Esophagus muscularis mucosa (tissue), 4 donors: Measurements from ENCODE around the gene IGF2BP1. TPM values are rescaled to one million over a fixed set of nuclear protein-coding genes. Genes with fewer than 3 reads are reported as not detected.
"Not testable (repeated sequence)": the region's sequence is repeated elsewhere in the genome, so short reads cannot be mapped to it uniquely, and the experiment has no call there.

Source experiments
- DNase-seq: peaks from one replicate; pipeline ENCODE4 v3.0.0-alpha.2; 2017; ENCODE audit errors: extremely low spot score
- H3K27ac ChIP-seq, 4 donors: fragments of 200-600 bp; sonication (generic); replicated peaks in 1 of 4; 1 replicate in 3 of 4; 2 replicates in 1 of 4; pipeline ENCODE4 v1.5.1; 2016 to 2019; ENCODE audit warnings: mild to moderate bottlenecking in 1 of 4
- H3K27me3 ChIP-seq, 4 donors: fragments of 200-600 bp; sonication (generic); one replicate each; pipeline versions ENCODE4 v1.5.1 to v1.6.0; 2016 to 2019
- H3K36me3 ChIP-seq, 4 donors: fragments of 200-600 bp; sonication (generic); one replicate each; pipeline ENCODE4 v1.5.1; 2016 to 2019
- H3K4me1 ChIP-seq, 4 donors: fragments of 200-600 bp; sonication (generic); one replicate each; pipeline ENCODE4 v1.5.1; 2016 to 2019
- H3K4me3 ChIP-seq, 4 donors: fragments of 200-600 bp; sonication (generic); 1 replicate in 2 of 4; 2 replicates in 2 of 4; pipeline ENCODE4 v1.5.1; 2016 to 2019; ENCODE audit warnings: mild to moderate bottlenecking in 4 of 4, moderate library complexity in 1 of 4
- H3K9me3 ChIP-seq, 4 donors: fragments of 200-600 bp; sonication (generic); 1 replicate in 3 of 4; 2 replicates in 1 of 4; pipeline ENCODE4 v1.5.1; 2016 to 2019
- CTCF ChIP-seq, 3 experiments: fragments of 200-600 bp in 2 of 3; fragments of 450-650 bp in 1 of 3; sonication (generic) in 2 of 3; IDR thresholded peaks; one replicate each; pipeline ENCODE4 v1.5.1; 2017 to 2019; ENCODE audit warnings: antibody characterized with exemption in 3 of 3, mild to moderate bottlenecking in 2 of 3, moderate library complexity in 1 of 3
- EP300 ChIP-seq: sonication (generic); formaldehyde crosslinking; IDR thresholded peaks from one replicate; pipeline ENCODE4 v1.6.1; 2017; ENCODE audit warnings: antibody characterized with exemption
- POLR2A ChIP-seq: fragments of 450-650 bp; IDR thresholded peaks from one replicate; pipeline ENCODE4 v1.6.1; 2017; ENCODE audit warnings: antibody characterized with exemption, moderate library complexity, mild to moderate bottlenecking, low read depth
- POLR2AphosphoS5 ChIP-seq, 2 donors: sonication (generic); formaldehyde crosslinking; IDR thresholded peaks; one replicate each; pipeline ENCODE4 v1.6.1; 2017; ENCODE audit warnings: antibody characterized with exemption in 2 of 2
- WGBS: methylation state at CpG from one replicate; pipeline ENCODE4 v1.1.5; 2018; 5-methylcytosine and 5-hydroxymethylcytosine counted together
- intact Hi-C: fragments of 100-400 bp; cut with DNase I; formaldehyde crosslinking; loops from one replicate; pipeline ENCODE4 v1.15.1; 2023
- total RNA-seq, 4 donors: library from RNA; depleted of rRNA; stranded (reverse); fragments of >200 nt; gene quantifications; one replicate each; pipeline versions ENCODE4 v1.1.0 to v1.2.1, GENCODE V29; 2016

IGF2BP1 gene
- total RNA-seq, 4 donors from 2014 or later, result not detected

- DNase-seq, result no peak
- 73% methylated on average over 2 of the region's 2 CpGs for whole genome bisulfite sequencing
- peaks cover 0 to 65% (median 0%) of the 10 kb centered on the region in 4 donors for H3K27me3 ChIP-seq
- H3K9me3 ChIP-seq, result no peaks in the 10 kb centered on the region
- no peak overlapping the region for H3K27ac ChIP-seq
- no peaks in the 10 kb centered on the region for H3K36me3 ChIP-seq
- intact Hi-C loops, result loop anchor here (5.0 to 10.0 kb wide), 3 partner anchors 144 to 361 kb away; partner anchors contain the start of gene ATP5MC1
- no peak overlapping the region for H3K4me3 ChIP-seq
- peaks cover 0 to 4% (median 2%) of the 10 kb centered on the region in 4 donors for H3K4me1 ChIP-seq
- no peak for TF ChIP-seq POLR2A
- no peak for TF ChIP-seq POLR2AphosphoS5 (IDR thresholded peaks at IDR 0.05)
- no peak for TF ChIP-seq EP300
- TF ChIP-seq CTCF (IDR thresholded peaks at IDR 0.05), result no peak
These were observed 41.4 kb downstream of the IGF2BP1 start for GRCh38 chr17:49038544-49038943.

- intact Hi-C loops, result loop anchor here (5.0 to 10.0 kb wide), 3 partner anchors 145 to 362 kb away; partner anchors contain the start of gene ATP5MC1
- WGBS, result 96% methylated on average over 6 of the region's 6 CpGs
- not testable (repeated sequence) for H3K4me3 ChIP-seq, H3K9me3 ChIP-seq, H3K27ac ChIP-seq, DNase-seq, H3K36me3 ChIP-seq, H3K4me1 ChIP-seq
- H3K27me3 ChIP-seq, result peaks cover 0 to 64% (median 0%) of the 10 kb centered on the region in 4 donors
These were observed 42.3 kb downstream of the IGF2BP1 start for GRCh38 chr17:49039518-49039917.

GRCh38 chr17:49041527-49041926 lies 44.3 kb downstream of the IGF2BP1 start:
- 74% methylated on average over 3 of the region's 4 CpGs for WGBS
- H3K4me1 ChIP-seq, result no peaks in the 10 kb centered on the region
- H3K27me3 ChIP-seq, result peaks cover 0 to 47% (median 0%) of the 10 kb centered on the region in 4 donors
- H3K36me3 ChIP-seq, result no peaks in the 10 kb centered on the region
- H3K27ac ChIP-seq, result no peak overlapping the region
- no peak for DNase-seq
- intact Hi-C loops, result no loop called here
- TF ChIP-seq CTCF (IDR thresholded peaks at IDR 0.05) (no peak), POLR2A (no peak), EP300 (no peak), POLR2AphosphoS5 (IDR thresholded peaks at IDR 0.05) (no peak)
- no peaks in the 10 kb centered on the region for H3K9me3 ChIP-seq
- no peak overlapping the region for H3K4me3 ChIP-seq

GRCh38 chr17:49045376-49045775 lies 48.2 kb downstream of the IGF2BP1 start:
- no peak for DNase-seq
- no peak overlapping the region for H3K4me3 ChIP-seq
- no peak overlapping the region for H3K27ac ChIP-seq
- H3K9me3 ChIP-seq, result no peaks in the 10 kb centered on the region
- H3K4me1 ChIP-seq, result no peaks in the 10 kb centered on the region
- intact Hi-C loops, result no loop called here
- TF ChIP-seq CTCF (IDR thresholded peaks at IDR 0.05) (no peak), POLR2AphosphoS5 (IDR thresholded peaks at IDR 0.05) (no peak), EP300 (no peak), POLR2A (no peak)
- H3K27me3 ChIP-seq, result peaks cover 0 to 29% (median 0%) of the 10 kb centered on the region in 4 donors
- no peaks in the 10 kb centered on the region for H3K36me3 ChIP-seq
- WGBS, result 92% methylated on average over 2 of the region's 2 CpGs

GRCh38 chr17:49046912-49047311 lies 49.7 kb downstream of the IGF2BP1 start:
- H3K4me3 ChIP-seq, result no peak overlapping the region
- TF ChIP-seq POLR2A (no peak), EP300 (no peak)
- no peak overlapping the region for H3K27ac ChIP-seq
- intact Hi-C loops, result no loop called here
- H3K27me3 ChIP-seq, result peaks cover 0 to 20% (median 0%) of the 10 kb centered on the region in 4 donors
- no peak for DNase-seq
- H3K36me3 ChIP-seq, result no peaks in the 10 kb centered on the region
- no peaks in the 10 kb centered on the region for H3K9me3 ChIP-seq
- H3K4me1 ChIP-seq, result no peaks in the 10 kb centered on the region

- Histone ChIP-seq H3K4me1 (no peaks in the 10 kb centered on the region), H3K4me3 (no peak overlapping the region), H3K36me3 (no peaks in the 10 kb centered on the region), H3K9me3 (no peaks in the 10 kb centered on the region), H3K27me3 (peaks cover 0 to 12% (median 0%) of the 10 kb centered on the region in 4 donors), H3K27ac (no peak overlapping the region)
- intact Hi-C loops, result no loop called here
- no peak for TF ChIP-seq POLR2AphosphoS5 (IDR thresholded peaks at IDR 0.05)
- no peak for TF ChIP-seq POLR2A
- no peak for TF ChIP-seq CTCF (IDR thresholded peaks at IDR 0.05)
- TF ChIP-seq EP300, result no peak
- no peak for DNase-seq
- WGBS, result 94% methylated on average over 4 of the region's 11 CpGs
These were observed 52.1 kb downstream of the IGF2BP1 start for GRCh38 chr17:49049265-49049664.
